HepG2 (cell line): ENCODE data around the gene FKBP8. TPM values are rescaled to one million over a fixed set of nuclear protein-coding genes. Genes with fewer than 3 reads are reported as not detected.

ENCODE experiments used
- ATF7 ChIP-seq, 2 experiments: fragments of 450-650 bp in 1 of 2; sonication (generic) in 1 of 2; formaldehyde crosslinking in 1 of 2; IDR thresholded peaks; 2 replicates each; pipeline versions ENCODE4 v1.4.0 to v1.6.1; 2016 to 2020; ENCODE audit warnings: antibody characterized with exemption in 1 of 2, mild to moderate bottlenecking in 1 of 2, missing genetic modification reagents in 1 of 2
- ATM ChIP-seq: fragments of 450-650 bp; IDR thresholded peaks from 2 replicates; pipeline ENCODE4 v1.7.1; 2017; ENCODE audit warnings: mild to moderate bottlenecking, borderline replicate concordance
- FIP1L1 ChIP-seq: fragments of 200-400 bp; formaldehyde crosslinking; IDR thresholded peaks from 2 replicates; pipeline ENCODE4 v1.6.1; 2018; ENCODE audit warnings: low read depth, mild to moderate bottlenecking, low read length, moderate library complexity, borderline replicate concordance; ENCODE audit not compliant: insufficient read depth
- IRF2 ChIP-seq: IDR thresholded peaks from 2 replicates; pipeline ENCODE4 v1.6.1; 2018; ENCODE audit warnings: missing genetic modification reagents, missing compliant biosample characterization
- NR1H2 ChIP-seq: sonication (generic); formaldehyde crosslinking; IDR thresholded peaks from 2 replicates; pipeline ENCODE4 v1.8.1; 2022; ENCODE audit warnings: low read depth, missing genetic modification reagents, borderline replicate concordance
- NR2F6 ChIP-seq, 2 experiments: IDR thresholded peaks; 2 replicates each; pipeline ENCODE4 v1.6.1; 2016; ENCODE audit warnings: antibody characterized with exemption in 1 of 2, mild to moderate bottlenecking in 1 of 2
- PTBP1 ChIP-seq: fragments of 200-400 bp; formaldehyde crosslinking; IDR thresholded peaks from 2 replicates; pipeline ENCODE4 v1.6.1; 2018; ENCODE audit warnings: low read length, low read depth; ENCODE audit not compliant: poor library complexity, severe bottlenecking
- REL ChIP-seq: sonication (generic); formaldehyde crosslinking; conservative IDR thresholded peaks from 2 replicates; pipeline ENCODE4 v1.8.0; 2022; ENCODE audit warnings: mild to moderate bottlenecking, missing genetic modification reagents, moderate library complexity
- SALL2 ChIP-seq: sonication (generic); formaldehyde crosslinking; IDR thresholded peaks from 2 replicates; pipeline ENCODE4 v1.8.1; 2023; ENCODE audit warnings: mild to moderate bottlenecking, missing genetic modification reagents, inconsistent platforms
- SMC3 ChIP-seq: IDR thresholded peaks from 2 replicates; pipeline ENCODE4 v1.6.1; 2011; ENCODE audit warnings: low read length, improper control_type of control experiment
- TARDBP ChIP-seq: sonication (generic); formaldehyde crosslinking; IDR thresholded peaks from 2 replicates; pipeline ENCODE4 v1.8.0; 2022; ENCODE audit warnings: mild to moderate bottlenecking, missing genetic modification reagents
- ZNF33A ChIP-seq: sonication (generic); formaldehyde crosslinking; IDR thresholded peaks from 2 replicates; pipeline ENCODE4 v1.5.1; 2020; ENCODE audit warnings: missing genetic modification reagents, mild to moderate bottlenecking, moderate library complexity, borderline replicate concordance
- ZNF558 ChIP-seq: sonication (generic); formaldehyde crosslinking; IDR thresholded peaks from 2 replicates; pipeline ENCODE4 v1.9.0; 2022; ENCODE audit warnings: mild to moderate bottlenecking, missing genetic modification reagents, borderline replicate concordance
- ZNF678 ChIP-seq: sonication (generic); formaldehyde crosslinking; IDR thresholded peaks from 2 replicates; pipeline ENCODE4 v1.4.0; 2020; ENCODE audit warnings: mild to moderate bottlenecking, missing genetic modification reagents
- polyA plus RNA-seq, 8 experiments: library from polyadenylated mRNA; depleted of rRNA in 3 of 8; stranded (reverse) in 7 of 8; unstranded in 1 of 8; fragments of >200 nt; fragmentation: Illumina TruSeq in 4 of 8; extraction: Trizol in 4 of 8; gene quantifications; 2 replicates each; pipeline versions ENCODE4 v1.2.1 to v1.2.3, GENCODE V29; 2011 to 2016; ENCODE audit warnings: low read depth in 4 of 8, missing spikeins in 1 of 8, mixed read lengths in 1 of 8; ENCODE audit not compliant: insufficient read depth in 1 of 8
- total RNA-seq, 5 experiments: library from RNA; depleted of rRNA; stranded (reverse); fragments of >200 nt; fragmentation: Illumina TruSeq; extraction: Trizol; gene quantifications; 2 replicates each; pipeline ENCODE4 v1.2.3, GENCODE V29; 2016; ENCODE audit warnings: low read depth in 1 of 5
- TF ChIP-seq, protein P1 (sequence below): sonication (generic); formaldehyde crosslinking; IDR thresholded peaks from 2 replicates; pipeline ENCODE4 v1.4.0; 2020; ENCODE audit warnings: missing genetic modification reagents, borderline replicate concordance
- TF ChIP-seq, protein P2 (sequence below): sonication (generic); formaldehyde crosslinking; IDR thresholded peaks from 2 replicates; pipeline ENCODE4 v1.5.0; 2020; ENCODE audit warnings: mild to moderate bottlenecking, missing genetic modification reagents, moderate library complexity
- TF ChIP-seq, protein P3 (sequence below): sonication (generic); formaldehyde crosslinking; IDR thresholded peaks from 2 replicates; pipeline ENCODE4 v1.8.1; 2022; ENCODE audit warnings: low read depth, mild to moderate bottlenecking, missing genetic modification reagents
- TF ChIP-seq, protein P4 (sequence below): sonication (generic); formaldehyde crosslinking; IDR thresholded peaks from 2 replicates; pipeline ENCODE4 v1.5.0; 2020; ENCODE audit warnings: missing genetic modification reagents, mild to moderate bottlenecking, borderline replicate concordance

Gene FKBP8
- total and polyA plus RNA-seq, 2 of the 13 experiments (the other 11 are each of a cell fraction or from before 2014, with no cell fraction given): 81.7 to 93.9 TPM

DNA sequence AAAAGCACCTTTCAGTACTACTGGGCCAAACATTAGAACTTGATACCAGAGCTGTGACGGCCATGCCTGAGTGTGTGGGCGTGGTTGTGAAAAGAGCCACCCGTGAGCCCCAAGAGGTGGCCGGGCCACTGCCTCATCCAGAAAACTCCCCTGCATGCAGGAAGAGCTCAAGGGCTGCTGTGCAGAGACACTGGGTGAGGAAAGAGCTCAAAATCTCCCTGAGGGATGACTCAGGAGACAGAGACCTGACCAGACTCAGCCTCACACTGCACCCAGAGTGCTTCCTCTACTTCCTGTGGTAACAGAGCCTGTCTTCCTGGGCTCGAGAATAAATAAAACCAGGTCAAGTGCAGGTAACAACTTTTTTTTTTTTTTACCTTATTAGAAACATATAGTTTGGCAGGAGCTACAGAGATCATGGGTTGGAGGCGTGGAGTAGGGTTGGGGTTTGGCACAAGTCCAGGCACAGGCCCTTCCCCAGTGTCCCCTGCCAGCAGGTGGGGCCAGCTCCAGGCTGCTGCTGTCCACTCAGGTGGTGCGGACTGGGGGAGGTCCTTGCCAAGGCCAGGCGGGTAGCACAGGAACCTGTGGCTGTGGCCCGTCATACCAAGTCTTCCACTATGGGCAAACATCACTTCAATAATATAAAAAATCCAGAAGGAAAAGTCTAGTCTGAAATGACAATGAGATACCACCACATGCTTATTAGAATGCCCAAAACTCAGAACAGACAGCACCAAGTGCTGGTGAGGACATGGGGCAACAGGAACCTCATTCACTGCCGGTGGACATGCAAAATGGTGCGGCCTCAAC, 47.0 kb downstream of the FKBP8 start (continued):
- TF ChIP-seq, protein P1, sequence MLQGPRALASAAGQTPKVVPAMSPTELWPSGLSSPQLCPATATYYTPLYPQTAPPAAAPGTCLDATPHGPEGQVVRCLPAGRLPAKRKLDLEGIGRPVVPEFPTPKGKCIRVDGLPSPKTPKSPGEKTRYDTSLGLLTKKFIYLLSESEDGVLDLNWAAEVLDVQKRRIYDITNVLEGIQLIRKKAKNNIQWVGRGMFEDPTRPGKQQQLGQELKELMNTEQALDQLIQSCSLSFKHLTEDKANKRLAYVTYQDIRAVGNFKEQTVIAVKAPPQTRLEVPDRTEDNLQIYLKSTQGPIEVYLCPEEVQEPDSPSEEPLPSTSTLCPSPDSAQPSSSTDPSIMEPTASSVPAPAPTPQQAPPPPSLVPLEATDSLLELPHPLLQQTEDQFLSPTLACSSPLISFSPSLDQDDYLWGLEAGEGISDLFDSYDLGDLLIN (CRISPR knock-in tag): no peak
- TF ChIP-seq SMC3 (0 out of 2 replicates have a peak, but pooled peaks have one; percentile 3), ATM (no peak), ZNF558 (CRISPR knock-in tag) (no peak), PTBP1 (no peak), NR2F6 (IDR thresholded peaks at IDR 0.05) (no peak), NR2F6 (CRISPR knock-in tag; IDR thresholded peaks at IDR 0.05) (0 out of 2 replicates have a peak, but pooled peaks have one; percentile 19), ATF7 (IDR thresholded peaks at IDR 0.05) (no peak), ATF7 (CRISPR knock-in tag; IDR thresholded peaks at IDR 0.05) (no peak), ZNF678 (CRISPR knock-in tag) (no peak), NR1H2 (CRISPR knock-in tag) (no peak), TARDBP (CRISPR knock-in tag) (no peak; the same call in 1 of the 2 replicates), FIP1L1 (no peak), REL (CRISPR knock-in tag) (no peak), IRF2 (no peak), ZNF33A (no peak), SALL2 (no peak)
- TF ChIP-seq, protein P2, sequence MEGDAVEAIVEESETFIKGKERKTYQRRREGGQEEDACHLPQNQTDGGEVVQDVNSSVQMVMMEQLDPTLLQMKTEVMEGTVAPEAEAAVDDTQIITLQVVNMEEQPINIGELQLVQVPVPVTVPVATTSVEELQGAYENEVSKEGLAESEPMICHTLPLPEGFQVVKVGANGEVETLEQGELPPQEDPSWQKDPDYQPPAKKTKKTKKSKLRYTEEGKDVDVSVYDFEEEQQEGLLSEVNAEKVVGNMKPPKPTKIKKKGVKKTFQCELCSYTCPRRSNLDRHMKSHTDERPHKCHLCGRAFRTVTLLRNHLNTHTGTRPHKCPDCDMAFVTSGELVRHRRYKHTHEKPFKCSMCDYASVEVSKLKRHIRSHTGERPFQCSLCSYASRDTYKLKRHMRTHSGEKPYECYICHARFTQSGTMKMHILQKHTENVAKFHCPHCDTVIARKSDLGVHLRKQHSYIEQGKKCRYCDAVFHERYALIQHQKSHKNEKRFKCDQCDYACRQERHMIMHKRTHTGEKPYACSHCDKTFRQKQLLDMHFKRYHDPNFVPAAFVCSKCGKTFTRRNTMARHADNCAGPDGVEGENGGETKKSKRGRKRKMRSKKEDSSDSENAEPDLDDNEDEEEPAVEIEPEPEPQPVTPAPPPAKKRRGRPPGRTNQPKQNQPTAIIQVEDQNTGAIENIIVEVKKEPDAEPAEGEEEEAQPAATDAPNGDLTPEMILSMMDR (CRISPR knock-in tag): peak; percentile 76
- TF ChIP-seq, protein P3, sequence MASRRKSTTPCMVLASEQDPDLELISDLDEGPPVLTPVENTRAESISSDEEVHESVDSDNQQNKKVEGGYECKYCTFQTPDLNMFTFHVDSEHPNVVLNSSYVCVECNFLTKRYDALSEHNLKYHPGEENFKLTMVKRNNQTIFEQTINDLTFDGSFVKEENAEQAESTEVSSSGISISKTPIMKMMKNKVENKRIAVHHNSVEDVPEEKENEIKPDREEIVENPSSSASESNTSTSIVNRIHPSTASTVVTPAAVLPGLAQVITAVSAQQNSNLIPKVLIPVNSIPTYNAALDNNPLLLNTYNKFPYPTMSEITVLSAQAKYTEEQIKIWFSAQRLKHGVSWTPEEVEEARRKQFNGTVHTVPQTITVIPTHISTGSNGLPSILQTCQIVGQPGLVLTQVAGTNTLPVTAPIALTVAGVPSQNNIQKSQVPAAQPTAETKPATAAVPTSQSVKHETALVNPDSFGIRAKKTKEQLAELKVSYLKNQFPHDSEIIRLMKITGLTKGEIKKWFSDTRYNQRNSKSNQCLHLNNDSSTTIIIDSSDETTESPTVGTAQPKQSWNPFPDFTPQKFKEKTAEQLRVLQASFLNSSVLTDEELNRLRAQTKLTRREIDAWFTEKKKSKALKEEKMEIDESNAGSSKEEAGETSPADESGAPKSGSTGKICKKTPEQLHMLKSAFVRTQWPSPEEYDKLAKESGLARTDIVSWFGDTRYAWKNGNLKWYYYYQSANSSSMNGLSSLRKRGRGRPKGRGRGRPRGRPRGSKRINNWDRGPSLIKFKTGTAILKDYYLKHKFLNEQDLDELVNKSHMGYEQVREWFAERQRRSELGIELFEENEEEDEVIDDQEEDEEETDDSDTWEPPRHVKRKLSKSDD: no peak
- TF ChIP-seq, protein P4, sequence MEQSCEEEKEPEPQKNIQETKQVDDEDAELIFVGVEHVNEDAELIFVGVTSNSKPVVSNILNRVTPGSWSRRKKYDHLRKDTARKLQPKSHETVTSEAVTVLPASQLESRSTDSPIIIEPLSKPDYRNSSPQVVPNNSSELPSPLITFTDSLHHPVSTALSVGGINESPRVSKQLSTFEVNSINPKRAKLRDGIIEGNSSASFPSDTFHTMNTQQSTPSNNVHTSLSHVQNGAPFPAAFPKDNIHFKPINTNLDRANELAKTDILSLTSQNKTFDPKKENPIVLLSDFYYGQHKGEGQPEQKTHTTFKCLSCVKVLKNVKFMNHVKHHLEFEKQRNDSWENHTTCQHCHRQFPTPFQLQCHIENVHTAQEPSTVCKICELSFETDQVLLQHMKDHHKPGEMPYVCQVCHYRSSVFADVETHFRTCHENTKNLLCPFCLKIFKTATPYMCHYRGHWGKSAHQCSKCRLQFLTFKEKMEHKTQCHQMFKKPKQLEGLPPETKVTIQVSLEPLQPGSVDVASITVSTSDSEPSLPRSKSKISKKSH (CRISPR knock-in tag): no peak
